ENCODE data around the gene CLCN7. TPM values are rescaled to one million over a fixed set of nuclear protein-coding genes. Genes with fewer than 3 reads are reported as not detected.

Gene CLCN7
- total and polyA plus RNA-seq, 2 of the 13 experiments (the other 11 are each of a cell fraction or from before 2014, with no cell fraction given): 24.6 to 25.1 TPM

- TF ChIP-seq PPARG (CRISPR knock-in tag; conservative IDR thresholded peaks at IDR 0.05) (no peak), ETV5 (CRISPR knock-in tag; IDR thresholded peaks at IDR 0.05; ENCODE audit: borderline replicate concordance) (peak; percentile 45; the same call in 1 of the 2 replicates), ZNF644 (CRISPR knock-in tag; IDR thresholded peaks at IDR 0.05; ENCODE audit: low read depth) (no peak), SIN3B (IDR thresholded peaks at IDR 0.05; ENCODE audit: low read length) (peak; percentile 43; the same call in 1 of the 2 replicates), ZMAT5 (CRISPR knock-in tag; IDR thresholded peaks at IDR 0.05; ENCODE audit: borderline replicate concordance, low read depth) (no peak), THAP11 (CRISPR knock-in tag; IDR thresholded peaks at IDR 0.05) (peak; percentile 78), ZNF891 (CRISPR knock-in tag; IDR thresholded peaks at IDR 0.05) (no peak; the same call in 1 of the 2 replicates), KLF9 (CRISPR knock-in tag; IDR thresholded peaks at IDR 0.05; ENCODE audit: low read depth) (no peak), KDM5A (IDR thresholded peaks at IDR 0.05; ENCODE audit: borderline replicate concordance, low read length) (peak; percentile 94), ZNF839 (CRISPR knock-in tag; IDR thresholded peaks at IDR 0.05; ENCODE audit: borderline replicate concordance) (no peak), TOPORS (CRISPR knock-in tag; IDR thresholded peaks at IDR 0.05) (peak; percentile 27; the same call in 1 of the 2 replicates), HDAC1 (CRISPR knock-in tag; IDR thresholded peaks at IDR 0.05) (peak; percentile 87), NCOR1 (IDR thresholded peaks at IDR 0.05; ENCODE audit: borderline replicate concordance, low read length) (0 out of 2 replicates have a peak, but pooled peaks have one; percentile 21), PBX2 (CRISPR knock-in tag; IDR thresholded peaks at IDR 0.05) (no peak), ZNF776 (CRISPR knock-in tag; IDR thresholded peaks at IDR 0.05) (no peak; the same call in 1 of the 2 replicates), SUZ12 (IDR thresholded peaks at IDR 0.05; ENCODE audit: low read depth, low read length) (no peak), ZBTB38 (CRISPR knock-in tag; IDR thresholded peaks at IDR 0.05) (peak; percentile 73; the same call in 1 of the 2 replicates), ZNF138 (CRISPR knock-in tag; IDR thresholded peaks at IDR 0.05; ENCODE audit: low read depth) (no peak), ZNF264 (CRISPR knock-in tag; IDR thresholded peaks at IDR 0.05) (no peak), SIX1 (CRISPR knock-in tag; IDR thresholded peaks at IDR 0.05; ENCODE audit: borderline replicate concordance) (no peak), SPEN (CRISPR knock-in tag; IDR thresholded peaks at IDR 0.05; ENCODE audit: low read depth) (peak; percentile 77; the same call in 1 of the 2 replicates), KDM2A (CRISPR knock-in tag; IDR thresholded peaks at IDR 0.05; ENCODE audit: borderline replicate concordance, low read depth) (peak; percentile 39; the same call in 1 of the 2 replicates), NR2C2 (CRISPR knock-in tag; IDR thresholded peaks at IDR 0.05; ENCODE audit: borderline replicate concordance) (peak; percentile 72), HOXA3 (CRISPR knock-in tag; IDR thresholded peaks at IDR 0.05) (no peak), ZNF766 (CRISPR knock-in tag; IDR thresholded peaks at IDR 0.05; ENCODE audit: borderline replicate concordance) (no peak; the same call in 1 of the 2 replicates), ATM (IDR thresholded peaks at IDR 0.05; ENCODE audit: borderline replicate concordance) (no peak), ZNF34 (CRISPR knock-in tag; IDR thresholded peaks at IDR 0.05; ENCODE audit: borderline replicate concordance) (no peak)
- TF ChIP-seq, protein P1, sequence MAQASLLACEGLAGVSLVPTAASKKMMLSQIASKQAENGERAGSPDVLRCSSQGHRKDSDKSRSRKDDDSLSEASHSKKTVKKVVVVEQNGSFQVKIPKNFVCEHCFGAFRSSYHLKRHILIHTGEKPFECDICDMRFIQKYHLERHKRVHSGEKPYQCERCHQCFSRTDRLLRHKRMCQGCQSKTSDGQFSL (CRISPR knock-in tag; IDR thresholded peaks at IDR 0.05): no peak
- TF ChIP-seq, protein P2, sequence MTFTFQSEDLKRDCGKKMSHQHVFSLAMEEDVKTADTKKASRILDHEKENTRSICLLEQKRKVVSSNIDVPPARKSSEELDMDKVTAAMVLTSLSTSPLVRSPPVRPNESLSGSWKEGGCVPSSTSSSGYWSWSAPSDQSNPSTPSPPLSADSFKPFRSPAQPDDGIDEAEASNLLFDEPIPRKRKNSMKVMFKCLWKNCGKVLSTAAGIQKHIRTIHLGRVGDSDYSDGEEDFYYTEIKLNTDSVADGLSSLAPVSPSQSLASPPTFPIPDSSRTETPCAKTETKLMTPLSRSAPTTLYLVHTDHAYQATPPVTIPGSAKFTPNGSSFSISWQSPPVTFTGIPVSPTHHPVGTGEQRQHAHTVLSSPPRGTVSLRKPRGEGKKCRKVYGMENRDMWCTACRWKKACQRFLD (CRISPR knock-in tag; IDR thresholded peaks at IDR 0.05; ENCODE audit: borderline replicate concordance): no peak; the same call in 1 of the 2 replicates
Measured at GRCh38 chr16:1492923-1493745, 18.3 kb upstream of the CLCN7 start, which contains the start of gene TELO2 (continued).
